Neural progenitor cell (in vitro differentiated cells): Measurements from ENCODE around the gene SOCS6. TPM values are rescaled to one million over a fixed set of nuclear protein-coding genes. Genes with fewer than 3 reads are reported as not detected.

Experiments used
- DNase-seq: peaks from one replicate; pipeline ENCODE4 v3.0.0-alpha.2; 2016; ENCODE audit warnings: low spot score
- H2AFZ ChIP-seq: fragments of 200-600 bp; sonication (generic); replicated peaks from 2 replicates; pipeline ENCODE4 v1.6.1; 2016; ENCODE audit warnings: antibody characterized with exemption
- H3F3A ChIP-seq: fragments of 200-600 bp; sonication (generic); 2 replicates; pipeline ENCODE4 v1.6.1; 2016; ENCODE audit warnings: antibody characterized with exemption, low read depth
- H3K27ac ChIP-seq: fragments of 200-600 bp; sonication (generic); 2 replicates; pipeline ENCODE4 v1.5.1; 2016; ENCODE audit warnings: mild to moderate bottlenecking
- H3K27me3 ChIP-seq: fragments of 200-600 bp; sonication (generic); 2 replicates; pipeline ENCODE4 v1.6.1; 2016; ENCODE audit warnings: mild to moderate bottlenecking, moderate library complexity
- H3K36me3 ChIP-seq: fragments of 200-600 bp; sonication (generic); 2 replicates; pipeline ENCODE4 v1.5.1; 2016
- H3K4me1 ChIP-seq: fragments of 200-600 bp; sonication (generic); 2 replicates; pipeline ENCODE4 v1.6.1; 2016; ENCODE audit warnings: mixed run types
- H3K4me2 ChIP-seq: fragments of 200-600 bp; sonication (generic); 2 replicates; pipeline ENCODE4 v1.6.1; 2016
- H3K4me3 ChIP-seq: fragments of 200-600 bp; sonication (generic); 2 replicates; pipeline ENCODE4 v1.5.1; 2016
- H3K79me2 ChIP-seq: fragments of 200-600 bp; sonication (generic); 2 replicates; pipeline ENCODE4 v1.6.1; 2016; ENCODE audit warnings: low read depth
- H3K9ac ChIP-seq: fragments of 200-600 bp; sonication (generic); 2 replicates; pipeline ENCODE4 v1.6.1; 2016
- H3K9me3 ChIP-seq: fragments of 200-600 bp; sonication (generic); 2 replicates; pipeline ENCODE4 v1.5.1; 2016; ENCODE audit warnings: low read depth
- H4K20me1 ChIP-seq: fragments of 200-600 bp; sonication (generic); 2 replicates; pipeline ENCODE4 v1.6.1; 2016; ENCODE audit warnings: low read depth
- H3K27ac Mint-ChIP-seq: 3 replicates; pipeline ENCODE4 v1.8.0; 2021; ENCODE audit warnings: mixed read lengths
- H3K27me3 Mint-ChIP-seq: 2 replicates; pipeline ENCODE4 v1.8.0; 2022; ENCODE audit warnings: low read depth, mild to moderate bottlenecking, inconsistent platforms, moderate library complexity, mixed read lengths; ENCODE audit not compliant: insufficient read depth
- H3K36me3 Mint-ChIP-seq: 3 replicates; pipeline ENCODE4 v1.8.0; 2021; ENCODE audit warnings: mixed read lengths
- H3K4me1 Mint-ChIP-seq: 3 replicates; pipeline ENCODE4 v1.8.0; 2021; ENCODE audit warnings: mixed read lengths
- H3K4me3 Mint-ChIP-seq: 3 replicates; pipeline ENCODE4 v1.8.0; 2021; ENCODE audit warnings: mild to moderate bottlenecking, moderate library complexity, mixed read lengths
- H3K9me3 Mint-ChIP-seq: 3 replicates; pipeline ENCODE4 v1.8.0; 2020; ENCODE audit warnings: mixed read lengths
- EZH2 ChIP-seq: fragments of 200-600 bp; sonication (generic); IDR thresholded peaks from 2 replicates; pipeline ENCODE4 v1.6.1; 2017; ENCODE audit warnings: antibody characterized with exemption, mild to moderate bottlenecking, moderate library complexity
- EZH2phosphoT487 ChIP-seq: fragments of 200-600 bp; sonication (generic); IDR thresholded peaks from 2 replicates; pipeline ENCODE4 v1.6.1; 2017; ENCODE audit warnings: antibody characterized with exemption
- total RNA-seq: library from RNA; depleted of rRNA; stranded (reverse); fragments of >200 nt; gene quantifications from 2 replicates; pipeline ENCODE4 v1.2.3, GENCODE V29; 2015; ENCODE audit warnings: low replicate concordance
- TF ChIP-seq, protein P1 (sequence below): fragments of 200-600 bp; sonication (generic); IDR thresholded peaks from 2 replicates; pipeline ENCODE4 v1.5.1; 2017; ENCODE audit warnings: antibody characterized with exemption, mild to moderate bottlenecking

Gene SOCS6
- total RNA-seq, 1 donor from 2014 or later, result 45.1 TPM

DNA sequence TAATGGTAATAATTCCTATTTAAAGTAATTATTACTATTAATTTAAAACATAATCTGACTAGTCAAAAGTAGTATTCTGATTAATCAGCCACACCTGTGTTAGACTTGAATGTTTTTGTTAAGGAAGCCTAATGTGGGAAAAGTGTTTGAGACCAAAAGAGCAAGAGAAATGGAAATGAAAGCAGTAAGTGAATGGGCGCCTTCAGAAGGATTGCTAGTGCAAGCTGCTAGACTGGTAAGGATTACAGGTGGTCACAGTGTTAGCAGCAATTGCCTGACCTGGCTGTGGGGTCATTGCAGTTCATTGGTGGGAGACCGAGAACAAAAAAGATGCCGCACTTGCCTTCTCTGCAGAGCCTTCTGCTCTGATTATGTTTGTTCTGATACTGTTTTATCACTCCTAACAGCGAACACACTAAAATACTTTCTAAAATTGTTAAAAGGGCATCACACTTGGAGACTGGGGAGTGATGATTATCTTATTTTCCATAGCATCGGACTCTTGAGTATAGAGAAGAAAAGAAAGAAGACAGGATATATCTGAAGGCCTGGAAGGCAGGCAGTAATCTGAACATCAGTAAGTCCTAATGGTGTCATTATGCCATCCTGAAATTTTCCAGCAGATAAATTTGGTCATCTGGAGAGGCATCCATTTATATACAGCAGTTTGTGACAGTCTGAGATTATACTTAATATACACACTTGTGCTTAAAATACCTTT lies 5.8 kb downstream of the SOCS6 start:
- Mint-ChIP-seq H3K27ac (no peak overlapping the region), H3K27me3 (peaks cover 6% of the 10 kb centered on the region), H3K4me3 (no peak overlapping the region), H3K9me3 (peaks cover 14% of the 10 kb centered on the region), H3K4me1 (peaks cover 44% of the 10 kb centered on the region), H3K36me3 (peaks cover 26% of the 10 kb centered on the region)
- Histone ChIP-seq H3K9ac (no peak overlapping the region), H3K4me1 (peaks cover 47% of the 10 kb centered on the region), H3K79me2 (peaks cover 100% of the 10 kb centered on the region), H3K27ac (no peak overlapping the region), H3K9me3 (no peaks in the 10 kb centered on the region), H3K4me3 (no peak overlapping the region), H3K27me3 (no peaks in the 10 kb centered on the region), H4K20me1 (peaks cover 98% of the 10 kb centered on the region), H3K4me2 (peak overlapping the region; percentile 42), H2AFZ (no peak overlapping the region), H3F3A (peaks cover 4% of the 10 kb centered on the region), H3K36me3 (no peaks in the 10 kb centered on the region)
- TF ChIP-seq EZH2phosphoT487, result no peak
- TF ChIP-seq, protein P1, sequence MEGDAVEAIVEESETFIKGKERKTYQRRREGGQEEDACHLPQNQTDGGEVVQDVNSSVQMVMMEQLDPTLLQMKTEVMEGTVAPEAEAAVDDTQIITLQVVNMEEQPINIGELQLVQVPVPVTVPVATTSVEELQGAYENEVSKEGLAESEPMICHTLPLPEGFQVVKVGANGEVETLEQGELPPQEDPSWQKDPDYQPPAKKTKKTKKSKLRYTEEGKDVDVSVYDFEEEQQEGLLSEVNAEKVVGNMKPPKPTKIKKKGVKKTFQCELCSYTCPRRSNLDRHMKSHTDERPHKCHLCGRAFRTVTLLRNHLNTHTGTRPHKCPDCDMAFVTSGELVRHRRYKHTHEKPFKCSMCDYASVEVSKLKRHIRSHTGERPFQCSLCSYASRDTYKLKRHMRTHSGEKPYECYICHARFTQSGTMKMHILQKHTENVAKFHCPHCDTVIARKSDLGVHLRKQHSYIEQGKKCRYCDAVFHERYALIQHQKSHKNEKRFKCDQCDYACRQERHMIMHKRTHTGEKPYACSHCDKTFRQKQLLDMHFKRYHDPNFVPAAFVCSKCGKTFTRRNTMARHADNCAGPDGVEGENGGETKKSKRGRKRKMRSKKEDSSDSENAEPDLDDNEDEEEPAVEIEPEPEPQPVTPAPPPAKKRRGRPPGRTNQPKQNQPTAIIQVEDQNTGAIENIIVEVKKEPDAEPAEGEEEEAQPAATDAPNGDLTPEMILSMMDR, result no peak
- no peak for TF ChIP-seq EZH2
- DNase-seq, result peak; percentile 18

- H3K9me3 ChIP-seq, result no peaks in the 10 kb centered on the region
- H3K27me3 Mint-ChIP-seq, result peaks cover 3% of the 10 kb centered on the region
- H3K9me3 Mint-ChIP-seq, result peaks cover 18% of the 10 kb centered on the region
- peaks cover 4% of the 10 kb centered on the region for H3F3A ChIP-seq
- H3K36me3 ChIP-seq, result no peaks in the 10 kb centered on the region
- no peak for TF ChIP-seq EZH2phosphoT487
- no peak for TF ChIP-seq EZH2
- TF ChIP-seq, protein P1, result no peak
- H4K20me1 ChIP-seq, result peaks cover 97% of the 10 kb centered on the region
- H3K27ac Mint-ChIP-seq, result no peak overlapping the region
- peaks cover 42% of the 10 kb centered on the region for H3K4me1 ChIP-seq
- no peak overlapping the region for H3K4me3 ChIP-seq
- peaks cover 29% of the 10 kb centered on the region for H3K36me3 Mint-ChIP-seq
- no peak overlapping the region for H3K4me3 Mint-ChIP-seq
- H3K27me3 ChIP-seq, result no peaks in the 10 kb centered on the region
- H2AFZ ChIP-seq, result no peak overlapping the region
- peaks cover 100% of the 10 kb centered on the region for H3K79me2 ChIP-seq
- H3K9ac ChIP-seq, result no peak overlapping the region
- no peak for DNase-seq
- H3K4me1 Mint-ChIP-seq, result peaks cover 38% of the 10 kb centered on the region
- no peak overlapping the region for H3K27ac ChIP-seq
- peak overlapping the region; percentile 34 for H3K4me2 ChIP-seq
Measured at GRCh38 chr18:70295192-70296188, 6.6 kb downstream of the SOCS6 start.

DNA sequence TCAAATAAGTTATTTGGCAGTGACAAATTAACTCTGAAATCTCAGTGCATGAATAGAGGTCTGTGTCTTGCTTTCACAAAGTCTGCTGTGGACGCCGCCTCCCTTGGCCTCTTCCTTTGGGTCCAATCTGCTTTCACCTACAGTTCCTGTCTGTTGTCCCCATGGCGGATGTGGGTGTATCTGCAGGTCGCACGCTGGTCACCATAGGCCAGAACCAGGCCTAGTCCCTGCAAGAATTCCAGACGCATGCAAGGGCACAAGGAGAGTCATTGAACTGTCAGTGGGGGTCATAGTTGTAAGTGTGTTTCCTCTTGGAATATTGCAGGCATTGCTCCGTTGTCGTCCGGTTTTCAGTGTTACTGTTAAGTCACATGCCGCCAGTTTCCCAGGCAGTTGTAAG lies 7.4 kb downstream of the SOCS6 start:
- H3K4me3 ChIP-seq, result no peak overlapping the region
- H3K4me1 Mint-ChIP-seq, result peaks cover 30% of the 10 kb centered on the region
- peaks cover 100% of the 10 kb centered on the region for H3K79me2 ChIP-seq
- H3K27me3 Mint-ChIP-seq, result peaks cover 3% of the 10 kb centered on the region
- H3K36me3 Mint-ChIP-seq, result peaks cover 29% of the 10 kb centered on the region
- H3K9ac ChIP-seq, result no peak overlapping the region
- DNase-seq, result peak; percentile 20
- no peaks in the 10 kb centered on the region for H3K36me3 ChIP-seq
- peaks cover 34% of the 10 kb centered on the region for H3K4me1 ChIP-seq
- H4K20me1 ChIP-seq, result peaks cover 97% of the 10 kb centered on the region
- H3F3A ChIP-seq, result peaks cover 4% of the 10 kb centered on the region
- no peak for TF ChIP-seq EZH2
- TF ChIP-seq, protein P1, result no peak
- TF ChIP-seq EZH2phosphoT487, result no peak
- H3K9me3 Mint-ChIP-seq, result peaks cover 18% of the 10 kb centered on the region
- H3K27ac Mint-ChIP-seq, result peak overlapping the region; percentile 59
- no peak overlapping the region for H3K27ac ChIP-seq
- peak overlapping the region; percentile 34 for H3K4me2 ChIP-seq
- H3K4me3 Mint-ChIP-seq, result no peak overlapping the region
- no peaks in the 10 kb centered on the region for H3K9me3 ChIP-seq
- no peak overlapping the region for H2AFZ ChIP-seq
- H3K27me3 ChIP-seq, result no peaks in the 10 kb centered on the region
